ENCODE results near the gene SEZ6L.

SEZ6L gene

DNA sequence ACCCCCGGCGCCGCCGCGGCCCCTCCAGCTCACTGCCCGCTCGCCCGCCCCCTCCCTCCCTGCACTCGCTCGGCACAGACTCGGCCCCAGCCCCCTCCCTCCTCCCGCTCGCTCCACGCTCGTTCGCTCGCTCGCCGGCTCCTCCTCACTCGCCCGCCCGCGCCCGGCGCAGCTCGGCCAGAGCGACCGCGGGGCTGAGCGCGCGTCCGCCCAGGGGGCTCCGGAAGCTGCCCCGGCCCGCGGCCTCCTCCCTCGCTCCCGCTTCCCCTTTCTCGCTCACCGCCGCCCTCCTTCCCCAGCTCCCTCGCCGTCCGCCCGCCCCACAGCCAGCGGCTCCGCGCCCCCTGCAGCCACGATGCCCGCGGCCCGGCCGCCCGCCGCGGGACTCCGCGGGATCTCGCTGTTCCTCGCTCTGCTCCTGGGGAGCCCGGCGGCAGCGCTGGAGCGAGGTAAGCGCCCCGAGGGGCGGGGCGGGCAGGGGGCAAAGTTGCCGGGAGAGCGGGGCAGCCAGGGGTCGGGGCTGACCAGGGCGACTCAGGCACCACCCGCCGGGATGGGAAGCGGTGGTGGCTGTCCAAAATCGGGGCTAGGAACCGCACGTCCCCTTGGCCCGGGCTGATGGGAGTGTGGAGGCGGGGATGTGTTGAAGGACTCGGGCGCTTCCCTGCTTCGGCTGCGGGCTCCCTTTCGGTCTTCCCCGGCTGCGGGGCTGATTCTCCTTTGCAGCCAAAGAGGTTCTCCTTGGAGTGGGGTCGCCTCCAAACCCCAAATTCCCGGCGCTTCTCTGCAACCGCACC is at the start of gene SEZ6L:
TSS of gene SEZ6L (plus strand) at position 148 of the 797 bp plus-strand sequence. CDS start at position 356, 208 bp downstream.
- no peak for FAIRE-seq

DNA sequence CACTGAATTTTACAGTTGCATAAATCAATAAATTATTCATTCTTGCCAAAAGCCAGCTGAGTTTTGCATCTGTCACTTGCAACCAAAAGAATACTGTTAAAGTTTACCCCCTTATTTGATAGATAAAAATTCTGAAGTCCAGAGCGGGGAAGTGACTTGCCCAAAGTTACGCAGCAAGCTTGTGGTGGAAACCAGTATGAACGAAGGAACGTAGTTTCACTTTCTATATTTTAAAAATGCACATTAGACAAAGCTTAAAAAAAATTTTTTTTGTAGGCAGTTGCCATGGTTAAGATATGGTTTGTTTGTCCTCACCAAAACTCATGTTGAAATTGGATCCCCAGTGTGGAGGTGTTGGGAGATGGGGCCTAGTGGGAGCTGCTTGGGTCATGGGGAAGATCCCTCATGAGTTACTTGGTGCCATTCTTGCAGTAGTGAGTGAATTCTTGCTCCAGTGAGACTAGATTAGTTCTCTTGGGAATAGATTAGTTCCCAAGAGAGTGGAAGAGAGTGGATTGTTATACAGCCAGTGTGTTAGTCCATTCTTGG is 46.3 kb upstream of the SEZ6L start:
- FAIRE-seq = no peak

DNA sequence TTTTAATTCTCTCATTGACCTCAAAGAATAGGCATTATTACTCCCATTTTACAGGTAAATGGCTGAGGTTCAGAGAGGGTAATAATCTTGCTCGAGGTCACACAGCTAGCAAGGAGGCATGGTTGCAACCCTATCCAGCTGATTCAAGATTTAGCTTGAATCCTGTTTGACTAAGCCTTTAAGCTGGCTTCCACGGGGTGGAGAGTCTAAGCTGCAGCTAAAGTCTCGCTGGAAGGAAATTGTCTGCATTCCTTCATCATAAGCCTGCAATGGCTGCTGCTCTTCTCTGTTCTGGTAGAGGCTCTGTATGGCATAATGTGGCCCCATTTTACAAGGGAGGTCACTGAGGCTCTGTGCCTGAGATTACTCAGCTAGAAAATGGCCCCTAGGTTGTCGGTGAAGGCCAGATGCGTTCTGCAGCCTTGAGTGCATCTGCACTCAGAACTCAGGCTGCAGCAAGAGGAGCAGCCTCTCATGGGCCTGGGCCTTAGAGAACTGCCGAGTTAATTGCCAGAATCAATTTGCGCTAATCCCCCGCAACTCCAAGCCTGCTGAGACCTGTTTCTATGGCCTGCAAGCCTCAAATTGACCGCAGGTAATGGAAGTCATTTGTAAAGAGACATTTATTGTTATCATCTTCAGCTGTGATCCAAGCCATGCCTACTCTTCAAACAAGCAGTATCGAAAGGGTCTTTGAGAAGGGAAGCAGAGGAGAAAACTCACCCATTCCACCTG is 44.1 kb upstream of the SEZ6L start:
- FAIRE-seq = no peak

DNA sequence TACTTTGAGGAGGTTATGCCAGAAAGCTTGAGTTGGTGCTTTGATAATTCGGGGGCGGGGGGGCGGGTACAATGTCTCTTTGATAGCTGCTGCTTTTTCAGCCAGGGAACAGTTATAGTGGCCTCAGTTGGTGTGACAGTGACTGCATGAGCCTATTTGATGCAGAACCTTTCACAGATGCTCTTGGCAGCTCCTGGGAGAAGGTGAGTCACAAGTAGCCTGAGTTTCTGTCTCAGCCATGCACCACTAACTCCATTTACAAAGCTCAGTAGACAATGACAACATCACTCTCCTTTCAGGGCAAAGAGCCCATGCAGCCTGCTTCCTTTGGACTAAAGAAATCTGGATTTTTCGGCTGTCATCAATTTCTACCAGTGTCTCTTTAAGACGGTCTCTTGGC is 42.1 kb upstream of the SEZ6L start:
- no peak for FAIRE-seq

DNA sequence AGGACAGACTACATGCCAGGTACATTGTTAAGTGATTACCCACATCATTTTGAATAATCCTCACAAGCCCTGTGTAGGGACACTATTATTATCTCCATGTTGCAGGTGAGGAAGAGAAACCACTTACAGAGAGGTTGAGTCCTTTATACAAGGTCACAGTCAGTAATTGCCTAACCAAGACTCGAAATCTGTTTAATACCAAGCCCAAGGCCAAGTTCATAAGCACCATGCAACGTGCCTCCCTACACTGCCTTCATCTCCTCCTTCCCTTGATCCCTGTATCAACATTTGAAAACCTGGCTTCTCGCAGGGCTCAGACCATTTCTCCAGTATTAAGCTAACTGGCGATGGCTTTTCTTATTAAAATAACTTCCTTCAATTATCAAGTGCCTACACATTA is 41.7 kb upstream of the SEZ6L start:
- no peak for FAIRE-seq

DNA sequence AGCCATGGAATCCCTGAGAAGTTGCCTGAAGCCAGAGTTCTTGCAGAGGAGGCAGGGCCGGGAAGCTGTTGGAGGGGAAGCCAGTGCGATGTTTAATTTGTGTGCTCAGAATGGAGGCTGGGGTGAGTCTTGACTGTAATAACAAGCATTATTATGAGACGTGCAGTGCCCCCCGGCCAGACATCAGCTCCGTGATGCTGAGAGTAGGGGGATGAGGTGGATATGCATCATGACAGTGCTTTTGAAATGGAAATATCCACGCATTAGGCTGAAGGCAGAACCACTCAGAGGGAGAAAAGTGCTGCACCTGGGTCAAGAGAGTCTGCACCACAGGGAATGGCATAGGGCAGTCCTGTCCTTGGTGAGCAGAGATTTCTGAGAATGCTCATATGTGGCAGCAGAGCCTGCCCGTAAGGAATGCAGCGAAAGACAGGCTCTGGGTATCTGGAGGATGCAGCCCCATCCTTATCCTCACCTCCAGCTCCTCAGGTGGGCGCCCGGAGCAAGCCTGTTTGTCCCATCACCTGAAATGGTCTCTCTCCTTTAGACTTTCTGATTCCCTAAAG is 37.6 kb upstream of the SEZ6L start:
- no peak for FAIRE-seq

DNA sequence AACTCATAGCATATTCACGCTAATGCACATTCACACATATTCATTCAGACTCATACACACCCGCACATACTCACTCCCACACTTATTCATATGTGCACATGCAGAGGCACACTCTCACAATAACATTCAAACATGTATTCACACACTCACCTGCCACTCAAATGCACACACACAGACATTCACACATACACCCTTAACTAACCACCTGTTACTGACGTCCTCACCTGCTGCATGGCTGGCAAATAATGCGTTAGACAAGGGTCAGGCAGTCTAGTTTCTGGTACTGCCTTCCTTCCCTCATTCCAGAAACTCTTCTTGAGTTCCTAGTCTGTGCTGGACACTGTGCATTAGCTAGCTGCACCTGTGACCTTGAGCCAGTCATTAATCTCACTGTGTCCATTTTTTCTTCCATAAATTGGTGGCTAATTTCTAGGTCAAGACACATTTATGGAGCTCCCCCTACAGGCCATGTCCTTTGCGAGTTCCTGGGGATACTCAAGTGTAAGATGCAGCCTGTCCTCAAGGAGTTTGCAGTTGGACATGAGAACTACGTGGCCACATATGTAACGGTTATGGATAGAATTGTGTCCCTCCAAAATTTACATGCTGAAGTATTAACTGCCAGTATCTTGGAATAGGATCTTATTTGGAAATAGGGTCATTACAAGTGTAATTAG is 34.5 kb upstream of the SEZ6L start:
- no peak for FAIRE-seq

DNA sequence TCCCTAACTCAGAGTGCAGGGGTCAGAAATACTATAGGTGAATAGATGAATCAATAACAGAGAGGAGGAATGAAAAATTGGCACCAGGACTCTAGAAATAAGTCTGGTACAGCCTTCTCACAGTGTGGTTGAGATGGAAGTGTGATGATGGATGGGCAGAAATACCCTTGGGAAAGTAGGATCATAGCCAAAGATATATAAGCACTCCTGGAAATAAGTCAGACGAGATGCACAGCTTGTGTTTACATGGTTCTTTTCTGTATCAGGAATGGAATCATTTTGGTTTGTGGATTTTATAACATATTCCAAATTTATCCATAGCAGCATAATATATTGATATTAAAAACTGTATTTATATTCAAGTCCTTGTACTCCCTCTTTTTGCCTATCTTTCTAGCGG is 33.5 kb upstream of the SEZ6L start:
- no peak for FAIRE-seq

DNA sequence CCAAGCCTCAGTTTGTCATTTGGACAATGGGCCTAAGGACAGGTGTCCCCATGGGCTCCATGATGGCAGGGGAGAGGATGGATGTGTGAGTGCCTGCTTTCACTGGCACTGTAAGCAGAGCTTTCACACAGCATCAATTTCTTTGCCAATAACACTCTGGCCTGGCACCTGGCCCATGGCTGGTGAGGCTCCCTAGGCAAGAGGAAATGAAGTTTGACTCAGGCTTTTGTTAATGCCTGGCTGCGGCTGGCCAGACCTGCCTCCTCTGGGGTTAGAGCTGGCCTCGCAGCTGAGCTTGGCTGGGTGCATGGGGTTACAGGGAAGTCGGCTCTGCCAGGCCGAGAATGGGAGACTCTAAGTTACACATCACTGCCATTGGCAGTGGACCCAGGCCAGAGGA is 30.0 kb upstream of the SEZ6L start:
- FAIRE-seq = no peak

DNA sequence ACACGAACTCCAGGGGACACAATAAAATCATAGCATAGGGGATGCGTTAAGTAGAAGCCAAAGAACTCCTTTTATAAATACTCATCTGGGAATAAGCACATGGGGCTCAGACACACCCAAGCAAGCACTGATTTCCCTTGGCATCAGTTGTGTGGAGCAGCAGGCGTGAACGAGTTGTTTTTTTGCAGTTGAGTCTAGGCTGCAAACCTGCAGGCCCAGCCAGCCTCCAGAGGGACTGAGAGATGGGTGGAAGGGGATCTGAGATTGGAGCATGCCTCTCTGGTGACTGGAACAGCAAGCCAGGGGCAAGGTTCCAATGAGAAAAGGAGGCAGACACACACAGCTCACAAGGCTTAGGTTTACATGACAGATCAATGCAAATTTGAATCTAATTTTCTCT is 27.4 kb upstream of the SEZ6L start:
- FAIRE-seq = no peak

DNA sequence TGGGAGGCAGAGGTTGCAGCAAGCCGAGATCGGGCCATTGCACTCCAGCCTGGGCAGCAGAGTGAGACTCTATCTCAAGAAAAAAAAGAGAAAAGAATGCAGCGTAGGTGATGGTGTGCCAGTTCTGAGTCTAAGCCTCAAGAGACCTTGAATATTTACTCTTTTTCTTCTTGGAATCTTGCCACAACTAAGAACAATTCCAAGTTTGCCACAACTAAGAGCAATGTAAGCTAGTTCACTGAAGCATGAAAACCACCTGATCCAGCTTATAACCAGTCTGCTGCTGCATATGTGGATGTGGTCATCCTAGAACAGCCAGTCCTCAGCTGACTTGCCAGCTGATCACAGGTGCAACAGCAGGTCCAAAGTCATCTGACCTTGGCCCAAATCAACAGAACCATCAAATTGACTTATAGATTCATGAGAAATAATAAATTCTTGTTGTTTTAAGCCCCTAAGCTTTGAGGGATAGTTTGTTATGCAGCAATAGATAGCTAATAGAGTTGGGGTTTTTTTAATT is 25.4 kb upstream of the SEZ6L start:
- FAIRE-seq = no peak

DNA sequence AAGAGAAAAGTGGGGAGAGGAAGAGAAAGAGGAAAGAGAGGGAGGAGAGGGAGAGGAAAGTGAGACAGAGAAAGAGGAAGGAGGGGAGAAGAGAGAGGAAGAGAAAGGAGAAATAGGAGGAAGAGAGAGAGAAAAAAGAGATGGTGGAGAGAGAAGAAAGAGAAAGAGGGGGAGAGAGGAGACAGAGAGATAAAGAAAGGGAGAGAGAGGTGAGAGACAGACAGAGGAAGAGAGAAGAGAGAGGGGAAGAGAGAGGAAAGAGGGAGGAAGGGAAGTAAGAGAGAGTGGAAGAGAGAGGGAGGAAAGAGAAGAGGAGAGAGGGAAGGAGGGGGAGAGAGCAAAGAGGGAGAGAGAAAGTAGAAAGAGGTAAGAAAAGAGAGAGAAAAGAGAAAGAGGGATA is 9.4 kb upstream of the SEZ6L start:
- no peak for FAIRE-seq

DNA sequence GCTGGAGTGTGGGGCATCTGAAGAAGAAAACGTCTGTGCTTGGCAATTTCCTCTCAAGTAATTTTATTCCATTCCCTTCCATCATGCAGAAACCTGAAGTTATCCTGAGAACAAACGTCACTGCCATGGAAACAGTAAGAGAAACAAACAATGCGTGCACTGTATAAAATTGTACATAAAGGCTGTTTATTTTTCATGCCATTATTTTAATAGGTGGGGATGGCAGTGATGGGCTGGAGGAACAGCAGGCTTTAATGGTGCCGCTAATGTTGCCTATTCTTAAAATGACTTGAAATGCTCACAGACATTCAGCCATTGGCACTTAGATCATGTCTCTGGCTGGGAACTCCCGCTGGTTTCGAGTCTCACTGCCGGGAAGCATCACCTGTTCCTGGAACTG is 7.5 kb upstream of the SEZ6L start:
- no peak for FAIRE-seq

DNA sequence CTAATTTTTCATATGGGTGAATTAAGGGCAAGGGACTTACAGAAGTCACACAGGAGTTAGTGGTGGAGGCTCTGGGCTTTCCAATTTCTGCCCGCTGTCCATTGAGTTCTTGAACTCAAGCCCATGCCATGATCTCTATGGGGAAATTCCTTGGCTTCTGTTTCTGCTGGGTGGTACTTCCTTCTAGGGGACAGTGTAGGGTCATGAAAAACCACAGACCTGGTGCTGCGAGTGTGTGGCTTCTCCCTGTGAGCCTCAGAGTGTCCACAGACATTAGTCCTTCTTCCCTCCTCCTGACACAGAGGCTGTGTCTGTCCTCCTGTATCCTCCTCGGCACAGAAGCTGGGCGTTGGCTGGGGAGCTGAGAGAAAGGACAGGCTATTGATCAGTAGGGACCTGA is 6.3 kb upstream of the SEZ6L start:
- no peak for FAIRE-seq

DNA sequence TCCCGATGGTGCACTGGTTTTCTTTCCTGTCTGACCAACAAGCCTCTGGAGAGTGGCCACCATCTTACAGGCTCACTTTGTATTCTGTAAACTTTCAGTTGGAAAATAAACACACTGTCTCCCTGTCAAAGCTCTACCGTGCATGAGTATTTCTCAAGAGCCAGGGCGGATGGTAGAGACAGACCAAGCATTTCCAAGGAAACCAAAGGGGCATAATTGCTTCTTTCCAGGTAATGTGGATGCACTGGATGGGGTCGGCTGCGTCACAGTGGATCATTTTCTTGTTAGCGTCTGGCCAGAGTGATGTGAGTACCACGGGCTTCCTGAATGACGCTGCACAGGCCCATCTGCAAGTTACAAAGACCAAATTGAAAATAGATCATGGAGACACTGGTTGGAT is 5.1 kb upstream of the SEZ6L start:
- no peak for FAIRE-seq

DNA sequence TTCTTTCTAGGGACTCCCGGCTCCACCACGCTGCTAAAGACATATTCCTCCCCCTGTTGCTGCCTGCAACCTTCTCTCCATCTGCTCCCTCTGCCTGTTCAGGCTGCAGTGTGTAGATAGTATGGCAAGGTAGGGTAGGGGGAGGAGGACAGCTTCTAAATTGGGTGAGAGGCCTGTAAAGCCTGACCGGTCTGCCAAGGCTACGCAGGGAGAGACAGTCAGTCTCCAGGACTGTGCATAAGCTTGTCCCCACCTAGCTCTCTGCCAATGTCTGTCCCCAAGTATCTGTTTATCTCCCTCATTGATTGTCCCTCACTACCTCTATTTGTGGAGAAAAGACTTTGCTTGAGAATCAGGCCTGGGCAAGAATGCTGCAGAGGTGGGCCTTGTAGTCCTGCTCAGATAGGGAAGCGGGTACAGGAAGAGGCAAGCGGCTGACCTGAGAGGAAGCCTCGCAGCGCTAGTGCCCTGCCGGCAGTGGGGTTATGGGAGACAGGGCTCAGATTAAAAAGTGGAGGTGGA is 871 bp upstream of the SEZ6L start:
- no peak for FAIRE-seq

DNA sequence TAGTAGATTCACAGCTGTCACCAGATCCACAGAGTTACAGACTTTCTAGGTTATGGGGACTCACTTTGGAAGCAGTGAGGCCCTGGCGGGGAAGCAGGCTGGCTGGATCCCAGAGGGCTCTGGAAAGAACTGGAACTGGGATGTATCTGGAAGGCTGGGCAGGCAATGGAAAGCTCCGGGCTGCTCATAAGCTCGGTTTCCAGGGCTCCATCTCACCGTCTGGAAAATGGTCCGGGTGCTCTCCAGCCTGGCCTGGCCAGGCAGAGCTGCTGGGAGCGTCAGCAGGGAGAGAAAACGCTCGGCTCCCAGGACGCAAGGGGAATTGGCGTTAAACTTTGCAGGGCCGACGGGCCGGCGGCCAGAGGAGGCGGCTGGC is 335 bp upstream of the SEZ6L start:
- FAIRE-seq = no peak

DNA sequence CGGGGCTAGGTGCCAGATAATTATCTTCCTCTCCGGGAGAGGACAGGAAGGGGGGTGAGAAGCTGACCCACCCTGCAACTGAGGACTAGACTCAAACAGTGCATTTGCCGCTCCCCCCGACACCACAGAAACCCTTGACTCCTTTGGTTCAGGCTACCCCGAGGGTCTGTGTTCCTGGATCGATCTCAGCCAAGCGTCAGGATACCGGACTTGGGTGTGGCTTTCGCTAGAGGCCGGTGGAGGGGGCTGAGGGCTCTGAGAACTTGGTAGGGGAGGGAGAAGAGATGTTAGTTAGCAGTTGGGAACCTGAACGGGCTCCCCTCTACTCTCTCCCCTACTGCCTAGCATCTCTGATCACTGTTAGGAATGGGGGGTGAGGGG is 840 bp downstream of the SEZ6L start:
- FAIRE-seq = no peak

DNA sequence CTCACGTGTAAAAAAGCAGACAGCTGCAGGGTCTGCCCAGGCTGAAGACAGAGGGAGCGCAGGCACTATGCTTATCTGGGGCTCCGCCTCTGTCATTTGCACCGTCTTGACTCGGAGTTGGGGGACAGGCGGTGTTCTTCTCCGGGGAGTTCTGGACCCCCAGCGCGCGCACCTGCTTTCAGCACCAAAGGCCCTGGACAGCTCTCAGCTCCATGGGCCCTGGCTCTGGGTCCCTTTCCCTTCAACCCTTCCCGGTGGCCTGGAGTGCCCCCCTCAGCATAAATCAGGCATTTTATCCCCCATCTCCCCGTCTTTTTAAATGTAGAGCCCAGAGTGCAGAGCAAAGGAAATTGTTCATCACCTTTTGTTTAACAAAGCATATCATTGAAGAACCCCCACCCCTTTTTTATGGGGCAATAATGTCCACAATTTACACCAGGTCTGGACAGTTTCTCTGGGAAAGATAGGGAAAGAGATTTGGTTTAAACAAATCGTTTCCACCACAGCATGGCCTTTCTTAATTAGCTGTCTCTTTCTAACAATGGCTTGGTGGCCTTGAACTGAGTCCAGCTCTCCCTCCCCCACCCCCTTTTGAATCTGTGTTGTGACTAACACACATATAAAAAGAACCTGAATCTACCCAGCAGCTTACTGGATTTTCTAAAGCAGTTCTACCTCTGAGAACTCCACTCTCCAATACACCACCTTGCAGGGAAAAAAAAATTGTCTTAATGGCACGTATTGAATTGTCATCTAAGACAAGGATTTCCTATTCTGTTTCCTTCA is 1.7 kb downstream of the SEZ6L start:
- no peak for FAIRE-seq

DNA sequence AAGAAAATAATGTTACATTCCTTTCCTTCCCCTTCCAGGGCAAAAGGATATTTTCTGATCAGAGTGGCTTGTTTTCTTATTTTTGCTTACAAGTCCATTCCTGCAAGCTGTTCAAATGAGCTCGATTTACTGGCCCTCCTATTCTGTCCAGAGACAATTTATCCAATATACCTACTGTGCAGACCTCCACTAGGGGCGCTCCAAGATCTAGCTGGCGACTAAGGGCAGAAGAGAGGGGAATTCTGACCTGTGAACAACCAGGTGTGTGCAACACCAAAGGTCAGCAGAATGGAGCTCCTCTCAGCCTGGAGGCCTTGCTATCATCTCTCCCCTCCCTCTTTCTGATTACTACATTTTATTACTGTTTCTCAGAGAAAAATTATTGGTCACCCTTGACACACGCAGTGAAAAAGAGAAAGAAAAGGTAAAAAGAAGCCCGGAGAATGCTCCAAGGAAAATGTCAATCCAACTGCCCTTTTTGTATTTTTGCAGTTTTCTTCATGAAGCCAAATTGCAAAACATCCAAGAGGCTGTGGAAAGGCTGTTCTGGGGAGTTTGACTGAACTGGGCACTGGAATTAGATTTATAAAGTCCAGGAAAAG is 3.2 kb downstream of the SEZ6L start:
- FAIRE-seq = no peak

DNA sequence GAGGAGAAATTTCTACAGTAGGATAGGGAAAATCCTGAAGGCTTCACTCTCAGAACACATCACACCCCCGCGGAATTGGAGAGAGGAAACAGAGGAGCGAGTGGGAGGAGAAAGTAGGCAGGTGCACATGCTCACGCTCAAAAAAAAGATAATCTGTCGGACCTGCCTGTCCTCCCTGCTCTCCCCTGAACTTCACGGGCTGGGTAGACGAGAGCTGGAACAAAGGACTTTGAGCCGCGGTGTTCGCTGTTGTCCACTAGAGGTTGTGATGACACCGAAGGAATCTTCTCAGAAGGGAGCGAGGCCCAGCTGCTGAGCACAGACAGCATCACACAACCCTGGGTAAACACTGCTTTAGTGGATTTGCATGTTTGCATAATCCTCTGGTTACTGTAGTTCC is 5.0 kb downstream of the SEZ6L start:
- no peak for FAIRE-seq

DNA sequence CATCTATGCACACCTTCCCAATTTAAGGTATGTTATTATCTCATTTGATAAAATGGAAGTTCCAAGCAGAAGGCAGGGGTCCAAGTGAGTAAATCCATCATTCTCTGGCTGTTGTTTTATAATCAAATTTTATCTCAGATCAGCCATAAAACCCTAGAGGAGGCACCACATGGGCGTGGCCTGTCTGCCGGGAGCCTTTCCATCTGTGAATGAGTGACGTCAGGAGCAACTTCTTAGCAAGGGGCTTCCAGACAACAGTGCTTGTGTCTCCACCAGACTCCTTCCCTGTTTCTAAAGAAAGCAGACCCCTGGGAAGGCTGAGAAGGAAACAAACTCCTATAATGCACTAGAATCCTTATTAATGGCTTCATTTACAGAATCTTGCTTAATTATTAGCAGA is 13.5 kb downstream of the SEZ6L start:
- no peak for FAIRE-seq
